PFSK-1 (cell line): Measurements from ENCODE around the gene CLSTN1.

Source experiments
- FOXP2 ChIP-seq: optimal IDR thresholded peaks from 2 replicates; pipeline ENCODE3; 2011; ENCODE audit warnings: borderline replicate concordance, control low read depth, inconsistent platforms; ENCODE audit not compliant: insufficient read depth; ENCODE audit errors: extremely low read length, extremely low read depth
- POLR2AphosphoS5 ChIP-seq: IDR thresholded peaks from 2 replicates; pipeline ENCODE4 v1.6.1; 2012; ENCODE audit warnings: low read depth, mild to moderate bottlenecking, control low read depth, low read length, moderate library complexity
- REST ChIP-seq, 2 experiments: IDR thresholded peaks; 2 replicates each; pipeline versions ENCODE4 v1.6.1 to v1.8.0; 2011 to 2012; ENCODE audit warnings: low read depth in 2 of 2, low read length in 2 of 2, control low read depth in 1 of 2, inconsistent platforms in 1 of 2, mild to moderate bottlenecking in 1 of 2, moderate library complexity in 1 of 2; ENCODE audit not compliant: insufficient read depth in 1 of 2
- SIN3A ChIP-seq: IDR thresholded peaks from 2 replicates; pipeline ENCODE4 v1.6.1; 2012; ENCODE audit warnings: mild to moderate bottlenecking, low read length, moderate library complexity, borderline replicate concordance; ENCODE audit not compliant: insufficient read depth
- TAF1 ChIP-seq: IDR thresholded peaks from 2 replicates; pipeline ENCODE4 v1.6.1; 2012; ENCODE audit warnings: low read length, control low read depth, borderline replicate concordance; ENCODE audit not compliant: insufficient read depth

GRCh38 chr1:9767964-9768668, 55.6 kb downstream of the CLSTN1 start:
- no peak for TF ChIP-seq POLR2AphosphoS5
- no peak for TF ChIP-seq REST (IDR thresholded peaks at IDR 0.05; ENCODE audit: insufficient read depth in 1 of 2, low read depth in 2 of 2, low read length in 2 of 2)
- TF ChIP-seq SIN3A, result no peak
- TF ChIP-seq TAF1, result no peak
- no peak for TF ChIP-seq FOXP2
